Stimulated activated CD4-positive, alpha-beta T cell treated with anti-CD3 and anti-CD28 coated beads, Interleukin-4, amount 100 ng/mL, for 4 hours (primary cell): ENCODE data around the gene GPC5.
"Not testable (repeated sequence)": the region's sequence is repeated elsewhere in the genome, so short reads cannot be mapped to it uniquely, and the experiment has no call there.

Experiments used
- DNase-seq, 2 experiments: peaks; one replicate each; pipeline ENCODE4 v3.0.0-alpha.2; 2020

The GPC5 gene

GRCh38 chr13:91398413-91399188, at the start of gene GPC5:
Gene GPC5 (plus strand): TSS chr13:91398621.
- peak; percentile 82 to 84 for DNase-seq

- DNase-seq = peak; percentile 87 to 95
Measured at GRCh38 chr13:91348906-91349435, 49.5 kb upstream of the GPC5 start.

GRCh38 chr13:91349992-91350911, 48.2 kb upstream of the GPC5 start:
- no peak for DNase-seq

GRCh38 chr13:91351123-91351522, 47.3 kb upstream of the GPC5 start:
- no peak for DNase-seq

- no peak for DNase-seq
Measured at GRCh38 chr13:91351980-91352379, 46.4 kb upstream of the GPC5 start.

- DNase-seq = not testable (repeated sequence)
Measured at GRCh38 chr13:91352891-91353290, 45.5 kb upstream of the GPC5 start.

- no peak for DNase-seq
Measured at GRCh38 chr13:91353494-91353893, 44.9 kb upstream of the GPC5 start.

- no peak for DNase-seq
Measured at GRCh38 chr13:91355099-91355825, 43.2 kb upstream of the GPC5 start.

GRCh38 chr13:91355826-91356710, 42.4 kb upstream of the GPC5 start:
- no peak for DNase-seq

- no peak for DNase-seq
Measured at GRCh38 chr13:91356919-91357612, 41.4 kb upstream of the GPC5 start.

GRCh38 chr13:91357613-91358386, 40.6 kb upstream of the GPC5 start:
- no peak for DNase-seq

GRCh38 chr13:91358387-91358782, 40.0 kb upstream of the GPC5 start:
- DNase-seq = no peak

GRCh38 chr13:91359111-91359510, 39.3 kb upstream of the GPC5 start:
- no peak for DNase-seq

GRCh38 chr13:91359631-91360030, 38.8 kb upstream of the GPC5 start:
- DNase-seq = no peak

- no peak for DNase-seq
Measured at GRCh38 chr13:91360246-91360751, 38.1 kb upstream of the GPC5 start.

- no peak for DNase-seq
Measured at GRCh38 chr13:91361755-91362271, 36.6 kb upstream of the GPC5 start.

GRCh38 chr13:91362908-91363307, 35.5 kb upstream of the GPC5 start:
- DNase-seq = no peak

GRCh38 chr13:91368101-91368500, 30.3 kb upstream of the GPC5 start:
- no peak for DNase-seq

- DNase-seq = no peak
Measured at GRCh38 chr13:91368676-91369440, 29.6 kb upstream of the GPC5 start.
